SJSA1 (cell line): ENCODE measurements around the gene ANKRD23. TPM values are rescaled to one million over a fixed set of nuclear protein-coding genes. Genes with fewer than 3 reads are reported as not detected.

Source experiments
- DNase-seq, 2 experiments: peaks; one replicate each; pipeline ENCODE4 v3.0.0-alpha.2; 2015 to 2020; ENCODE audit warnings: low spot score in 2 of 2, low read depth in 1 of 2
- H3K27ac ChIP-seq: fragments of 250-450 bp; sonication (Bioruptor Pico); 2 replicates; pipeline ENCODE4 v1.5.1; 2020; ENCODE audit warnings: mild to moderate bottlenecking, moderate library complexity
- H3K27me3 ChIP-seq: fragments of 250-450 bp; sonication (Bioruptor Pico); replicated peaks from 2 replicates; pipeline ENCODE4 v1.5.1; 2020; ENCODE audit warnings: mild to moderate bottlenecking, moderate library complexity
- H3K36me3 ChIP-seq: fragments of 250-450 bp; sonication (Bioruptor Pico); 2 replicates; pipeline ENCODE4 v1.5.1; 2020; ENCODE audit warnings: mild to moderate bottlenecking
- H3K4me1 ChIP-seq: fragments of 250-450 bp; sonication (Bioruptor Pico); replicated peaks from 2 replicates; pipeline ENCODE4 v1.6.1; 2021; ENCODE audit warnings: mild to moderate bottlenecking
- H3K4me3 ChIP-seq: fragments of 250-450 bp; sonication (Bioruptor Pico); 2 replicates; pipeline ENCODE4 v1.5.1; 2020; ENCODE audit warnings: mild to moderate bottlenecking
- H3K9me3 ChIP-seq: fragments of 250-450 bp; sonication (Bioruptor Pico); replicated peaks from 2 replicates; pipeline ENCODE4 v1.5.1; 2020; ENCODE audit warnings: mild to moderate bottlenecking
- total RNA-seq: library from RNA; depleted of rRNA; stranded (reverse); fragments of >200 nt; shearing (Covaris generic); gene quantifications from 2 replicates; pipeline ENCODE4 v1.2.3, GENCODE V29; 2014

ANKRD23 gene
- total RNA-seq, 1 experiment from 2014 or later: 2.5 TPM

DNA sequence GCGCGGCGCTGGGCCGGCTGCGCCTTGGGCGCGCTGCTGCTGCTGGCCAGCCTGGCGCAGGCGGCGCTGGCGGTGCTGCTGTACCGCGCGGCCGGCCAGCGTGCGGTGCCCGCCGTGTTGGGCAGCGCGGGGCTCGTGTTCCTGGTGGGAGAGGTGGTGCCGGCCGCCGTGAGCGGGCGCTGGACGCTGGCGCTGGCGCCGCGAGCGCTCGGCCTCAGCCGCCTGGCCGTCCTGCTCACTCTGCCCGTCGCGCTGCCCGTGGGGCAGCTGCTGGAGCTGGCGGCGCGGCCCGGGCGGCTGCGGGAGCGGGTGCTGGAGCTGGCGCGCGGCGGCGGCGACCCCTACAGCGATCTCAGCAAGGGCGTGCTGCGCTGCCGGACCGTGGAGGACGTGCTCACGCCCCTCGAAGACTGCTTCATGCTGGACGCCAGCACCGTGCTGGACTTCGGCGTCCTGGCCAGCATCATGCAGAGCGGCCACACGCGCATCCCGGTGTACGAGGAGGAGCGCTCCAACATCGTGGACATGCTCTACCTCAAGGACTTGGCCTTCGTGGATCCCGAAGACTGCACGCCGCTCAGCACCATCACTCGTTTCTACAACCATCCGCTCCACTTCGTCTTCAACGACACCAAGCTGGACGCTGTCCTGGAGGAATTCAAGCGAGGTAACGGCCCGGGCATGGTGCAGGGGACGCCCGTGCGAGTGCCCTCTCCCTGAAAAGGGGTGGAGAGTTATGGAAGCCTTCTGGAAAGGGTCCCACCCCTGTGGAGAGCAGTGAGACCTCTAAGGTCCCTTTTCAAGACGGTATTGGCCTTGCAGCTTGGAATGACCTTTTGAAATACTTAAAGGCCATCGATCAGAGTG, 26.8 kb downstream of the ANKRD23 start:
- DNase-seq: peak in 1 of 2 experiments; percentile 34
- no peak overlapping the region for H3K27ac ChIP-seq

DNA sequence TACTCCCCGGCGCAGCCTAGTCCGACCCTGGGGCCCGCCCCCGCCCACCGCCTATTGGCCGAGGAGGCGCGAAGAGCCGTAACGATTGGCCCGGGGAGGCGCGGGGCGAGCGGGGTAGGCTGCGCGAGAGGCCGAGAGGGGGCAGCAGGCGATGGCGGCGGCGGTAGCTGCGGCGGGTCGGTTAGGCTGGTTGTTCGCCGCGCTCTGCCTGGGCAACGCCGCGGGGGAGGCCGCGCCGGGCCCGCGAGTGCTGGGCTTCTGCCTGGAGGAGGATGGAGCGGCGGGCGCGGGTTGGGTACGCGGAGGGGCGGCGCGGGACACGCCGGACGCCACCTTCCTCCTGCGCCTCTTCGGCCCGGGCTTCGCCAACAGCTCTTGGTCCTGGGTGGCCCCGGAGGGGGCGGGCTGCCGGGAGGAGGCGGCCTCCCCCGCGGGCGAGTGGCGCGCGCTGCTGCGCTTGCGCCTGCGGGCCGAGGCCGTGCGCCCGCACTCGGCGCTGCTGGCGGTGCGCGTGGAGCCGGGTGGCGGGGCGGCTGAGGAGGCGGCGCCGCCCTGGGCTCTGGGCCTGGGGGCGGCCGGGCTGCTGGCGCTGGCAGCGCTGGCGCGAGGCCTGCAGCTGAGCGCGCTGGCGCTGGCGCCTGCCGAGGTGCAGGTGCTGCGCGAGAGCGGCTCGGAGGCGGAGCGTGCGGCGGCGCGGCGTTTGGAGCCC, 27.5 kb downstream of the ANKRD23 start, which contains the start of gene CNNM3:
Gene CNNM3 (plus strand): TSS at position 142 of the 709 bp plus-strand sequence. CDS start 10 bp downstream, at position 152.
- H3K36me3 ChIP-seq: peaks cover 20% of the 10 kb centered on the region
- DNase-seq: peak; percentile 95 to 96
- H3K4me1 ChIP-seq: peaks cover 21% of the 10 kb centered on the region
- 0 out of 2 replicates have a peak, but pooled peaks cover 3% of the 10 kb centered on the region for H3K9me3 ChIP-seq
- no peaks in the 10 kb centered on the region for H3K27me3 ChIP-seq
- H3K4me3 ChIP-seq: peak within 1 kb of the TSS; percentile 99
- peak within 1 kb of the TSS; percentile 56 for H3K27ac ChIP-seq

More for the DNA sequence above, 26.8 kb downstream of the ANKRD23 start:
- H3K27me3 ChIP-seq: no peaks in the 10 kb centered on the region
- H3K4me1 ChIP-seq: peaks cover 21% of the 10 kb centered on the region
- H3K4me3 ChIP-seq: peak overlapping the region; percentile 99
- H3K36me3 ChIP-seq: peaks cover 20% of the 10 kb centered on the region
- H3K9me3 ChIP-seq: 0 out of 2 replicates have a peak, but pooled peaks cover 3% of the 10 kb centered on the region

DNA sequence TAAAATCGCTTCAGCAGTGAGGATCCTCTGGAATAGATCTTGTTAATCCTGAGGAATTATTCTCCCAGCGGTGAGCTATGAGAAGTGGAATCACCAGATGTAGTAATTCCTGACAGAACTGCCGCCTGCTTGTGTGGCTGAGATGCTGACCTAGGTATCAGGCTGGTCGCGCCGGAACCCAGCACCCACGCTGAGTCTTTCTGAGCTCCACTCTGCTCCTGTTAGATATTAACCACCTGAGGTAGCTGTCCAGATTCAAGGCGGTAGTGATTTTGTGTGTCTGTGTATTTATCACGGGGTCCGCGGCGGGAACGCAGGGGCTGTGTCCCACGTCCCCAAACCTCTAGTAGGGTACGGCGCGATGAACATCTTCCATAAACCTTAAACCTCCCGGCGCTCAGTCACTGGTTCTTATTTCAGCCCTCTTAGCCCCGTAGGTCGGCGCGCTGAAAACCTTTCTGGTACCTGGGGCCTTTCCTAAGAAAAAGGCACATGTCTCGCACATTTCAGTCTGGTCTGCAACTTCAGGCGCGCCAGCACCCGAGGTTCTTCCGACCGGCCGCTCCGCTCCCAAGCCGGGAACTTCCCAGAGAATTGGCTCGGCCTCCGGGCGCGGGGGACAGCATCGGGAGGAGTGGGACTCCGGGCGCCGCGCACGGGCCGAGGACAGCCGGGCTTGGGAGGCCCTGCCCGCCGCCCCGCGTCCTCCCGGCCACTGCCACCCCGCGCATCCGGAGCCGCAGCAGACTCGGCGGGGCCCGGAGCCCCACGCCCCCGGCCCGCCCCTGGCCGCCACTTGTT, 28.3 kb downstream of the ANKRD23 start:
- Histone ChIP-seq H3K36me3 (peaks cover 20% of the 10 kb centered on the region), H3K9me3 (0 out of 2 replicates have a peak, but pooled peaks cover 3% of the 10 kb centered on the region), H3K4me1 (peaks cover 21% of the 10 kb centered on the region), H3K27me3 (no peaks in the 10 kb centered on the region), H3K4me3 (peak overlapping the region; percentile 99), H3K27ac (no peak overlapping the region)
- peak in 1 of 2 experiments; percentile 53 for DNase-seq

DNA sequence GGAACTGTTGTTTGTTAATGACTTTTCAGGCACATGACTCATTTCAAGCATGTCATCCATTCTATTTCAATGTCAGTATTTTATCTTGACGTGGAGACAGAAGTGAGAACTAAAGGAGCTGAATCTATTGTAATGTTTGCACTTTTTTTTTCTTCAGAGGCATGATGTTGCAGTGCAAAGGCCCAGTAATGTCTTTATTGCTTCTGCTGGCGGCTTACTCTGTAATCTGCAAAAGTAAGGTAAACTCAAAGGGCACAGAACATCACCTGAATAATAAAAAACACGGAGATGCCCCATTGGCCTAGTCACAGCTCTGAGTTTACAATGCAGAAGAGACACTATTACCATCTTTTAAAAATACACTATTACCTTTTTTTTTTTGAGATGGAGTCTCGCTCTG, 30.2 kb downstream of the ANKRD23 start:
- Histone ChIP-seq H3K4me1 (peaks cover 21% of the 10 kb centered on the region), H3K36me3 (peaks cover 15% of the 10 kb centered on the region)

DNA sequence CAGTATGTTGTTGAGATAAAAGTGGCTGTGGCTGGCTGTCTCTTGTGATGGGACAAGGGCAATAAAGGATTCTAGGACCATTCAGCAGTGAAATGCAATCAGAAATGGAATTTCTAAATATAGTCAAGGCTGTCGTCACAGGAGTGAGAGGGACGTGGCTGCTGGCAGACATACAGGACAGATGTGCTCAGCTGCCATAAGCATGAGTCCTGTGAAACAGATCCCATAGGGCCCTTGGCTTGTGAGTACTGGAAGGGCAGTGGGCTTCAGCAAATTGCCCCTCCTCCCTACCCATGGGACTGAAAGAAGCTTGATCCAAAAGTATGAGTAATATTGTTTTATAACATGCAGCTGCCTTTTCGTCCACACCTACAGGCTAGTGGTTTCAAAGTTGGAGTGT, 31.9 kb downstream of the ANKRD23 start:
- H3K27me3 ChIP-seq: no peaks in the 10 kb centered on the region
- H3K9me3 ChIP-seq: 0 out of 2 replicates have a peak, but pooled peaks cover 1% of the 10 kb centered on the region
- no peak overlapping the region for H3K4me3 ChIP-seq
- DNase-seq: no peak
- peaks cover 5% of the 10 kb centered on the region; the same call in 1 of the 2 replicates for H3K36me3 ChIP-seq
- H3K27ac ChIP-seq: no peak overlapping the region
- H3K4me1 ChIP-seq: peaks cover 11% of the 10 kb centered on the region

More for the DNA sequence above, 30.2 kb downstream of the ANKRD23 start:
- Histone ChIP-seq H3K9me3 (0 out of 2 replicates have a peak, but pooled peaks cover 3% of the 10 kb centered on the region), H3K4me3 (no peak overlapping the region), H3K27me3 (no peaks in the 10 kb centered on the region), H3K27ac (no peak overlapping the region)
- DNase-seq: no peak

DNA sequence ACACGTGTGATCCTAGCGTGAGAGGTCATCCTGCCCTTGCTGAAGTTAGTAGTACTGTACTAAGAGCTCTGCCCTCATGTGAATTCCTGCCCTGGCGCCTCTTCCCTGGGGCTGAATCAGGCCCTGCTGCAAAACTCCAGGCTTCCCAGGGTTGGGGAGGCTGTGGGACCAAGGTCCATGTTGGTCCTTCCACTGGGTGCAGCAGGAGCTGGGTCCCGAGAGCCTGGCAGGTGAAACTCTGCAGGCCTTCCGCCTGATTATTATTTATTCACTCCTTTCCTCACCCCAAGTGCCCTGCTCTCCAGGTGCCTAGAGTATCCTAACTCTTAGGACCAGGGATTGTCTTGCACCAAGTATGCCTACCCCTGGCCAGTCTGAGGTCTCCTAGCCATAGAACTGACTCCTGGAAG, 33.0 kb downstream of the ANKRD23 start:
- Histone ChIP-seq H3K4me3 (no peak overlapping the region), H3K27ac (no peak overlapping the region), H3K27me3 (no peaks in the 10 kb centered on the region), H3K4me1 (peaks cover 7% of the 10 kb centered on the region), H3K9me3 (no peaks in the 10 kb centered on the region), H3K36me3 (no peaks in the 10 kb centered on the region)
- no peak for DNase-seq

DNA sequence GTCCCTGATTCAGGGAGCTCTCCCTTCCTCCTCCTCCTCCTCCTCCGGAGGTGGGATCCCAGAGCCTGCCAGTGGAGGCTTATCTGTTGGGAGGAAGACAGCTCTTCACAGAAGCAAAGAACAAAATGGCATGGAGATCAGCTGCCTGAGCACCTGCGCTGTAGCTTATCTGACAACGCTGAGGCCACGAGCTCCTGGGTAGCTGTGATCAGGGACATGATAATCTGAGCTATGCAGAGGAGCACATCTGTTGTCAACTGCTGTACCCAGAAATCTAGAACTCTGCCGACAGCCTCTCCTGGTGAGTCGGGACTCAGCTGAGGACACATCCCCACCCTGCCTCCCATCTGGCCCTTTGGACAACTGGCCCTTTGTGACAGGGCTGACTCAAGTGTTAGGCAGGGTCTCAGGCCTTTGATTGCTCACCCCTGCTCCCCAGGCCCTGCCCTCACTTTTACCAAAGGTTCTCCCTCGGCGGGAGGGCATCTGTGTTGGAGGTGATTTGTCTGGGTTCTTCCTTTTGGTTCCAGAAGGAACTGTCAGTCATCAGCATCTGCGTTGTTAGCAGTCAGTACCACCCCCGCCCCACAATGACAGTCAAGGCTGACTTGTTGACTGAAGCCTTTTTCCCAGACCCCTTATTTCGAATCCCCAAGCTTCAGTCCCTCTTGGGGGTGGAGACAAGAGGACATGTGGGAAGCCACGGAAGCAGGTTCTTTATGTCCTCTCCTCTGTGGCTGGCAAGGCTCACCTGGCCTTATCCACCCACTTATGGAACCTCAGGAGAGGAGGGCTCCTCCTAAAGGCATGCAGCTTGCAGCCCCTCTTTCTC, 33.7 kb downstream of the ANKRD23 start:
- Histone ChIP-seq H3K4me1 (peaks cover 2% of the 10 kb centered on the region), H3K9me3 (no peaks in the 10 kb centered on the region), H3K4me3 (no peak overlapping the region), H3K36me3 (no peaks in the 10 kb centered on the region), H3K27me3 (no peaks in the 10 kb centered on the region), H3K27ac (no peak overlapping the region)
- no peak for DNase-seq

DNA sequence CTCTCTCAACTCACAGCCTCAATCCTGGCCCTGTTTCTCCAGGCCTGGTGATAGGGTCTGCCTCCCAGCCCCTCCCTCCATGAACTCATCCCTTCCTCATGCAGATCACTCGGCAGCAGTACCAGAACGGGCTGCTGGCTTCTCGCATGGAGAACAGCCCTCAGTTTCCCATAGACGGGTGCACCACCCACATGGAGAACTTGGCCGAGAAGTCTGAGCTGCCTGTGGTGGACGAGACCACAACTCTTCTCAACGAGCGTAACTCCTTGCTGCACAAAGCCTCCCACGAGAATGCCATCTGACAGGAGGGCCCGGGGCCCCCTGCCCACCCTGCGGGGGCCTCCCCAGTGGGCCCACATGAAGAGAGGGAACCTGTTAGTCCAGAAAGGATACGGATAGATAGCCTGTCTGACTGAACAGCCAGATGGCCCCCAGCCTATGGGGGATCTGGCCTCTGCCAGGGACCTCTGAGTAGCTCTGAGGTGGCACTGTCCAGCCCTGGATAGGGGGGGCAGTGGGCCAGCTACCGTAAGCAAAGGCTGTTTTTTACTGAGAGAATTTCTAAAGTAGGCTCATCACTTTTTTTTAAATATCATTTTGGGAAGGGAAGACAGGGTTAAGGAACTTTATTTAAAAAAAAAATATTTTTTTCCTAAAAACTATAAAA, 34.5 kb downstream of the ANKRD23 start:
- Histone ChIP-seq H3K4me1 (no peaks in the 10 kb centered on the region), H3K36me3 (no peaks in the 10 kb centered on the region), H3K27me3 (no peaks in the 10 kb centered on the region)

DNA sequence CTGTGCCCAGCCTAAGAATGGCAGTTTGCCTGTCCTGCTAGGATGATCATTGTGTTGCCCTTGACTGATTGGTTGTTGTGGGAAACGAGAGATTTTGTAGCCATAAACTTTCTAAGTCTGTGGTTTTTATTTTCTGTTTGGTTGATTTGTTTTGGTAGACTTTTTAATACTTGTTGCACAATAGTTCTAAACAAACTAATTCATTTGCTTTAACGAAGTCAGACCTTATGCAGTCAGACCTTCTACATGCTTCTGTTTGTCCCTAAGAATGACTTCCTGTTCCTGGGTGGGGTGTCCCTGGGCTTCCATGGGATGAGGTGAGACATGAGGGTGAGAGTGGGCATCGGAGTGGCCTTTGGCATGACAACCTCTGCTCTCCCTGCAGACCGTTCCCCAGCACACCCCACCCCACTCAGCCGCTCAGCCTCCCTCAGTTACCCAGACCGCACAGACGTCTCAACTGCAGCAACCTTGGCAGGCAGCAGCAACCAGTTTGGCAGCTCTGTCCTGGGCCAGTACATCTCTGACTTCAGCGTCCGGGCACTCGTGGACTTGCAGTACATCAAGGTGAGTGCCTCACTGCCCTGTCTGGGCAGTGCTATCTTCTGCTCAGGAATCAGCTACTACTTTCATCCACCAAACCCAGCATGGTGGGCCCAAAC, 35.5 kb downstream of the ANKRD23 start:
- Histone ChIP-seq H3K27ac (no peak overlapping the region), H3K4me1 (no peaks in the 10 kb centered on the region), H3K9me3 (no peaks in the 10 kb centered on the region), H3K27me3 (no peaks in the 10 kb centered on the region), H3K36me3 (no peaks in the 10 kb centered on the region), H3K4me3 (no peak overlapping the region)
- DNase-seq: no peak

More for the DNA sequence above, 34.5 kb downstream of the ANKRD23 start:
- Histone ChIP-seq H3K9me3 (no peaks in the 10 kb centered on the region), H3K4me3 (no peak overlapping the region), H3K27ac (no peak overlapping the region)
- DNase-seq: no peak

DNA sequence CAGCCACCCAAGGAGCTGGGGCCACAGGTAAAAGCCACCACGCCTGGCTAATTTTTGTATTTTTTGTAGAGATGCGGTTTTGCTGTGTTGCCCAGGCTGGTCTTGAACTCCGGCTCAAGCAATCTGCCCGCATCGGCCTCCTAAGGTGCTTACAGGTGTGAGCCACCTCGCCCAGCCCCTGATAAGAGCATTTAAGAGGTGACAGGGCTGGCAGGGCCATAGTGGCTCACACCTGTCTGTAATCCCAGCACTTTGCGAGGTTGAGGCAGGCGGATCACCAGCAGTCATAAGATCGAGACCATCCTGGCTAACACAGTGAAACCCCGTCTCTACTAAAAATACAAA, 36.7 kb downstream of the ANKRD23 start:
- no peak overlapping the region for H3K4me3 ChIP-seq
- no peak for DNase-seq
- H3K4me1 ChIP-seq: no peaks in the 10 kb centered on the region
- H3K36me3 ChIP-seq: peaks cover 6% of the 10 kb centered on the region
- H3K27ac ChIP-seq: no peak overlapping the region
- no peaks in the 10 kb centered on the region for H3K27me3 ChIP-seq
- H3K9me3 ChIP-seq: peaks cover 1% of the 10 kb centered on the region; the same call in 1 of the 2 replicates

DNA sequence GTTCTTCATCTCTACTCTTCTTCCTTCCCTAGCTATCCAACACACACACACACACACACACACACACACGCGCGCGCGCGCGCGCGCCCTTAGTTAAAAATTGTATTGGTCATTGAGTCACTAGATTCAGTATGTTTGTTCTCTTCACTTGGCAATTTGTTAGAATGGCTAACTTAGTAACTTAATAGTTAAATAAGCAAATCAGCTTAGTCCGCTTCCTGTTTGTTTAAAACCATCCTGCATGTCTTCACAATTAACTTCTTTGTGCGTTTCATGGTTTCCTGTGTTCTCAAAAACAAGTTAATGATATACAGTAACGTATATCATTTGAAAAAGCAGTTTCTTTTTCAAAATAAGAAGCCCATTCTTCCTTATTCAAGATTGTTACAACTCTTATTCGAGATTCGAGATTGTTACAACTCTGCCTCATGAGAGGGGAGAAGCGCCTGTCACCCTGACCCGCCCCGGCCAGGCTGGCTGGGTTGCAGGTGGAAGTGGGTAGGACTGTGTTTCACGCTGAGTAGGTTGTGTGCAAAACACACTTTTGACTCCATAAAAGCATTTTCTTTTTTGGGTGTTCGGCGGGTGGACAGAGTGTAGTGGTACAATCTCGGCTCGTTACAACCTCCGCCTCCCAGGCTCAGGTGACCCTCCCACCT, 37.2 kb downstream of the ANKRD23 start:
- Histone ChIP-seq H3K9me3 (peaks cover 6% of the 10 kb centered on the region; the same call in 1 of the 2 replicates), H3K4me3 (no peak overlapping the region), H3K27me3 (no peaks in the 10 kb centered on the region), H3K4me1 (no peaks in the 10 kb centered on the region), H3K36me3 (peaks cover 11% of the 10 kb centered on the region), H3K27ac (no peak overlapping the region)
- peak in 1 of 2 experiments; percentile 15 for DNase-seq
